BJ (cell line): Measurements from ENCODE around the gene HGD. TPM values are rescaled to one million over a fixed set of nuclear protein-coding genes. Genes with fewer than 3 reads are reported as not detected.

Experiments used
- CTCF ChIA-PET: fragments of 350-600 bp; formaldehyde crosslinking; extraction: SDS; loops from one replicate; lab custom pipeline; 2021; ENCODE audit warnings: antibody characterized with exemption, inconsistent platforms; lab: Yijun Ruan, JAX
- POLR2A ChIA-PET: fragments of 300-600 bp; sonication (Branson Sonifier 250); formaldehyde crosslinking; extraction: SDS; loops from one replicate; lab custom pipeline; 2021; ENCODE audit warnings: antibody characterized with exemption; lab: Charles Lee
- DNase-seq: peaks from one replicate; pipeline ENCODE4 v3.0.0-alpha.2; 2011; ENCODE audit warnings: low read depth
- H3K27me3 ChIP-seq: 2 replicates; pipeline ENCODE4 v1.6.0; 2011; ENCODE audit warnings: low read length; ENCODE audit not compliant: control insufficient read depth, insufficient read depth
- H3K36me3 ChIP-seq: 2 replicates; pipeline ENCODE4 v1.5.1; 2011; ENCODE audit warnings: low read length; ENCODE audit not compliant: control insufficient read depth, insufficient read depth
- H3K4me3 ChIP-seq: 2 replicates; pipeline ENCODE4 v1.5.1; 2011; ENCODE audit warnings: low read depth, mild to moderate bottlenecking, control low read depth, low read length
- polyA plus RNA-seq: library from polyadenylated mRNA; depleted of rRNA; stranded (reverse); fragments of >200 nt; gene quantifications from 2 replicates; pipeline ENCODE4 v1.2.3, GENCODE V29; 2011
- TF ChIP-seq, protein P1 (sequence below): IDR thresholded peaks from 2 replicates; pipeline ENCODE4 v1.5.1; 2011; ENCODE audit warnings: low read depth, mild to moderate bottlenecking, control low read depth, inconsistent platforms, low read length, moderate library complexity; ENCODE audit not compliant: insufficient read depth

The HGD gene
- polyA plus RNA-seq, 1 experiment: 0.11 TPM

DNA sequence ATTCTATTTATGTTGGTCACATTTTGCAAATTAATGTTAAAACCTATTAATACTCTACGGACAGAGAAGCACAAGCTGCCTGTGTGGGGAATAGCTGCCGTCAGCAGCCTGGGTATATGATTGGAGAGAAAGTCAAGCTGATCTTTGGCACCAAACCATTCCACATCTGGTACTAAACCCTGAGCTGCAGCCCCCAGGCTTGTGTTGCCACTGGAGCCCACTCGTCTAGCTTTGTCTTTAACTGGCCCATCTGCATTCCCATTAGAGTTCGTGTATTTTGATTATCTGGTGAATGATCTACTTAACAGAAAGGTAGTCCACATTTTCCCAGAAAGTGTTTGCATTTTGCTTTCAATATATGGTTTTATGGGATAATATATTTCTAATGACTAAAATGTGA is 80.5 kb downstream of the HGD start:
- H3K36me3 ChIP-seq: peaks cover 7% of the 10 kb centered on the region
- H3K27me3 ChIP-seq: no peaks in the 10 kb centered on the region
- ChIA-PET CTCF (interaction anchor here (2.1 to 3.4 kb wide), 2 partner anchors 41 to 193 kb away, joined by 6 to 11 read pairs; no protein-coding TSS in a partner anchor), POLR2A (no interaction called here)
- H3K4me3 ChIP-seq: no peak overlapping the region
- TF ChIP-seq, protein P1, sequence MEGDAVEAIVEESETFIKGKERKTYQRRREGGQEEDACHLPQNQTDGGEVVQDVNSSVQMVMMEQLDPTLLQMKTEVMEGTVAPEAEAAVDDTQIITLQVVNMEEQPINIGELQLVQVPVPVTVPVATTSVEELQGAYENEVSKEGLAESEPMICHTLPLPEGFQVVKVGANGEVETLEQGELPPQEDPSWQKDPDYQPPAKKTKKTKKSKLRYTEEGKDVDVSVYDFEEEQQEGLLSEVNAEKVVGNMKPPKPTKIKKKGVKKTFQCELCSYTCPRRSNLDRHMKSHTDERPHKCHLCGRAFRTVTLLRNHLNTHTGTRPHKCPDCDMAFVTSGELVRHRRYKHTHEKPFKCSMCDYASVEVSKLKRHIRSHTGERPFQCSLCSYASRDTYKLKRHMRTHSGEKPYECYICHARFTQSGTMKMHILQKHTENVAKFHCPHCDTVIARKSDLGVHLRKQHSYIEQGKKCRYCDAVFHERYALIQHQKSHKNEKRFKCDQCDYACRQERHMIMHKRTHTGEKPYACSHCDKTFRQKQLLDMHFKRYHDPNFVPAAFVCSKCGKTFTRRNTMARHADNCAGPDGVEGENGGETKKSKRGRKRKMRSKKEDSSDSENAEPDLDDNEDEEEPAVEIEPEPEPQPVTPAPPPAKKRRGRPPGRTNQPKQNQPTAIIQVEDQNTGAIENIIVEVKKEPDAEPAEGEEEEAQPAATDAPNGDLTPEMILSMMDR: no peak
- no peak for DNase-seq

DNA sequence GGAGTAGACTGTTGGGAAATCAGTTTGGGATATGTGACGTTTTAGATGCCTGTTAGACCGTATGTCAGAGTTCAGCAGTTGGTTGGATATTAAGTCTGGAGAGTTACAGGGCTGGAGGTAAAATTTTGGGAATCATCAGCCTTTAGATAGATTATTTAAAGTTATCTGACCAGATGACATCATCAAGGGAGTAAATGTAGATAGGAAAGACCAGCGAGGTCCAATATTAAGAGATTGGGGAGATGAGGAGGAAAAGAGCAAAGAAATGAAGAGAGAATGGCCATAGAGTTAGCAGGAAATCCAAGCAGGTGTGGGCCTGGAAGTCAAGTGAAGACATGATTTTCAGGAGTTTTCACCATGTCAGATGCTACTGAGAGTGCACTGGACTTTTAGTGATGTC is 82.8 kb downstream of the HGD start:
- no peak overlapping the region for H3K4me3 ChIP-seq
- no peak for DNase-seq
- TF ChIP-seq, protein P1: no peak
- no peaks in the 10 kb centered on the region for H3K27me3 ChIP-seq
- POLR2A ChIA-PET: no interaction called here
- peaks cover 7% of the 10 kb centered on the region for H3K36me3 ChIP-seq
- CTCF ChIA-PET: no interaction called here

DNA sequence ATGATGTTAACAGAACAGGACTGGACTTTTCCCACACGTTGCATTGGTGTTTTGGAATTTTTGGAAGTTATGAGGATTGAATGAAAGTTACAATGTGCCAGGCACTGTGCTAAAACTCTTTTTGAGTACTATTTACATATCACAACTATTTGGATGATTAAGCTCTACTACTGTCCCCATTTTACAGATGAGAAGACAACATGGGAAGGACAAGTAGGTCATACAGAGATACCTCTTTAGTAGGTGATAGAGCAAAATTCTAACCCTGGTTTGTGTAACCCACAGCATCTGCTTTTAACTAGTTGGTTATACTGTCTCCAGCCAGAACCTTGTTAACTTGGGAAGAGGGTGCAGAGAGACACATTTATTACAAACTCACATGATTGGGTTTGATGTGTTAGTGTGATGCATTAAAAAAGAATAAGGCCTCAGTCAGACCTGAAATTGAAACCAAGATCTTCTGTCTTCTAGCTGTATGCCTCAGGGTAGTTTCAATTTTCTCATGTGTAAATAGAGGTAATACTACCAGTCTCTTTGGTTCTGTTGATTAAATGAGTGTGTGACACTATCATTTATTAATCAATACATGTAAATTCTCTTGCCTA is 84.5 kb downstream of the HGD start:
- ChIA-PET POLR2A (interaction anchor here (1.8 kb wide), 1 partner anchor 145 kb away, joined by 5 read pairs; the partner anchor contains the start of genes GTF2E1 and RABL3), CTCF (interaction anchor here (1.4 kb wide), 1 partner anchor 39 kb away, joined by 5 read pairs; no protein-coding TSS in a partner anchor)
- peak overlapping the region; percentile 95; the same call in 1 of the 2 replicates for H3K4me3 ChIP-seq
- H3K36me3 ChIP-seq: peaks cover 4% of the 10 kb centered on the region; the same call in 1 of the 2 replicates
- TF ChIP-seq, protein P1: no peak
- H3K27me3 ChIP-seq: no peaks in the 10 kb centered on the region
- no peak for DNase-seq

DNA sequence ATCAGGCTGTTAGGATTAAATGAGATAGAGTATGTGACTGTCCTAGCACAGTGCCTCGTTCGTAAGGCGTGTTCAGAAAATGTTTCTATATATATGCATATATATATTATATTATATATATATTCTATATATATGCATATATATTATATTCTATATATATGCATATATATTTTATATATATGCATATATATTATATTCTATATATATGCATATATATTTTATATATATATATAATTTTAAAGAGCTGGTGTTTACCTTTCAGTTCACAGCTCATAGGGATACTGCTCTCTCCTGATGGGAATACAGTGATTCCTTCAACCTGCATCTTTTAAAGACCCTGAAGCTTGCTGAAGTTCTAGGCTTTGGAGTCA is 85.2 kb downstream of the HGD start:
- POLR2A ChIA-PET: interaction anchor here (1.8 kb wide), 1 partner anchor 146 kb away, joined by 5 read pairs; the partner anchor contains the start of genes GTF2E1 and RABL3

More for the DNA sequence above, 85.2 kb downstream of the HGD start:
- CTCF ChIA-PET: interaction anchor here (1.4 to 1.8 kb wide), 2 partner anchors 38 to 166 kb away, joined by 4 to 5 read pairs; no protein-coding TSS in a partner anchor
- Histone ChIP-seq H3K4me3 (peak overlapping the region; percentile 95), H3K27me3 (no peaks in the 10 kb centered on the region), H3K36me3 (peaks cover 2% of the 10 kb centered on the region; the same call in 1 of the 2 replicates)
- DNase-seq: no peak
- TF ChIP-seq, protein P1: no peak
